ENCODE measurements around the gene NOP14.
"Not testable (repeated sequence)": the region's sequence is repeated elsewhere in the genome, so short reads cannot be mapped to it uniquely, and the experiment has no call there.

Gene NOP14

GRCh38 chr4:2962614-2963174 is 512 bp downstream of the NOP14 start:
- peak in 1 of 4 experiments; percentile 23 for DNase-seq (ENCODE audit: low read depth in 4 of 4, low spot score in 1 of 4)

- peak in 2 of 4 experiments; percentile 46 to 72 for DNase-seq (ENCODE audit: low read depth in 4 of 4, low spot score in 1 of 4)
Observed at GRCh38 chr4:2961811-2962441, 1.3 kb downstream of the NOP14 start.

DNA sequence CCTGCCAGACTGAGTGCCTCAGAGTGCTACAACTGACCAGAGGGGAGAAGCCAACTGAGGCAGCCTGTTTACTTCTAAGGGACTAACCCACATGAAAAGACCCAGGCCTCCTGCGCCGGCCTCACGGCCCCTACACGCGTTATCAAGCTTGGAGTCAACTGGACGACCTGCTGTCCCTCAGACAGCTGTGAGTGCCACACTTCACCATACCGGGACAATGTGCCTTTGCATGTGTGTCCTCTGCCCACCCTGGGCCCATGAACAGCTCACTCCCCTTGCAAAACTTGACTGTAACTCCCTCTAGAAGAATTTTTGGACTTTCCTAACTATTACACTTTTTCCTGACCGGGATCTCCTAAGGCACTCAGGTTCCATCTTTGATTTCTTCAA is 1.8 kb downstream of the NOP14 start:
- DNase-seq (ENCODE audit: low read depth in 4 of 4, low spot score in 1 of 4) = no peak

- DNase-seq (ENCODE audit: low read depth in 4 of 4, low spot score in 1 of 4) = not testable (repeated sequence)
Observed at GRCh38 chr4:2960450-2960849, 2.8 kb downstream of the NOP14 start.

GRCh38 chr4:2958446-2958845 is 4.8 kb downstream of the NOP14 start:
- no peak for DNase-seq (ENCODE audit: low read depth in 4 of 4, low spot score in 1 of 4)

- DNase-seq (ENCODE audit: low read depth in 4 of 4, low spot score in 1 of 4) = not testable (repeated sequence)
Observed at GRCh38 chr4:2955186-2956044, 7.8 kb downstream of the NOP14 start.

GRCh38 chr4:2954358-2955185 is 8.6 kb downstream of the NOP14 start:
- DNase-seq (ENCODE audit: low read depth in 4 of 4, low spot score in 1 of 4) = peak in 3 of 4 experiments; percentile 34 to 81 (median 51)

GRCh38 chr4:2953496-2953895 is 9.7 kb downstream of the NOP14 start:
- DNase-seq (ENCODE audit: low read depth in 4 of 4, low spot score in 1 of 4) = no peak

- no peak for DNase-seq (ENCODE audit: low read depth in 4 of 4, low spot score in 1 of 4)
Observed at GRCh38 chr4:2950221-2950989, 12.8 kb downstream of the NOP14 start.

DNA sequence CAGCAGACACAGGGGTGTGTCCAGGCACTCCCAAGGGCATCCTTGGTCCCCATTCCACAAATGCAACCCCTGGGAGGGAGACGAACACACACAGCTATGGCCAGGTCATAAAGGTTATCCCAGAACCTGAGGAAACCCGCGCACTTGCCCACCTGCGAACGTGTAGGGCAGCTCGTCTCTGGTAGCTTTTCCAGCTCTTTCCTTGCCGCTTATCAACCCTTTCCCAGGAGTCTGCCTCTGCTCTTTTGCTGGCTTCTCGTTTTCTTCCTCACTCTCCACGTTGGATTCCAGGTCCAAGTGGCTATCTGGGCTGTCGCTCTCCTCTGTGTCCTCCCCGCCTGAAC is 13.5 kb downstream of the NOP14 start:
- DNase-seq (ENCODE audit: low read depth in 4 of 4, low spot score in 1 of 4) = no peak

DNA sequence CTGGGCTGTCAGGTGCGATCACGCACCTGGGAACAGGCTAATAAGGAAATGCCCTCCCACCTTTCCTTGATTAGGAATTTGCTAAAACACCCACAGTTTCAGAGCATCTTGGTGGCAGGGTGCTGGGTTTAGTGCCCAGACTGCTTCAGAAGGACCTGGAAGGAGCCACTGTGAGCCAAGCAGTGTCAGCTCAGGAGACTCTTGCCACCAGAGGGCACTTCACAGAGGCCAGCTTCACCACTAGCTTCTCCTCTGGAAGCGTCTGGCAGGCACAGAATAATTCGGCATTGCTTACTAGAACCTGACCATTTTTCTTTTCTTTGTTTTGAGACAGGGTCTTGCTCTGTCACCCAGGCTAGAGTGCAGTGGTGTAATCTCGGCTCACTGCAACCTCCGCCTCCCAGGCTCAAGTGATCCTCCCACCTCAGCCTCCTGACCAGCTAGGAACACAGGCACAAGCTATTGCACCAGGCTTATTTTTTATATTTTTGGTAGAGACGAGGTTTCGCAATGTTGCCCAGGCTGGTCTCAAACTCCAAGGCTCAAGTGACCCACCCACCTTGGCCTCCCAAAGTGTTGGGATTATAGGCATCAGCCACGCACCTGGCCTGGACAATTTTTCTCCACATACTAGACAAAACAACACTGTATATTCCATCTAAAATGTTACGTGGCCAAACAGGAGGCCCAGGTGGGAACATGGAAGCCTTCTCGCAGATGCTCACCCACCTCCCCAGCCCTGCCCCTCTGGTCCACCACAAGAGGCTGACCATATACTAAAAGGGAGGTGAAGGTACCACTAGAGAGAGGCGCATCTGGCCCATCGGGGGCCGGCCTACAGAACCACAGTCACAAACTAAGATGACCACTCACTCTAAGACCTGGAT is 14.1 kb downstream of the NOP14 start:
- DNase-seq (ENCODE audit: low read depth in 4 of 4, low spot score in 1 of 4) = no peak

GRCh38 chr4:2947926-2948325 is 15.3 kb downstream of the NOP14 start:
- DNase-seq (ENCODE audit: low read depth in 4 of 4, low spot score in 1 of 4) = no peak

- no peak for DNase-seq (ENCODE audit: low read depth in 4 of 4, low spot score in 1 of 4)
Observed at GRCh38 chr4:2946812-2947600, 16.2 kb downstream of the NOP14 start.

- not testable (repeated sequence) for DNase-seq (ENCODE audit: low read depth in 4 of 4, low spot score in 1 of 4)
Observed at GRCh38 chr4:2945619-2946604, 17.3 kb downstream of the NOP14 start.

DNA sequence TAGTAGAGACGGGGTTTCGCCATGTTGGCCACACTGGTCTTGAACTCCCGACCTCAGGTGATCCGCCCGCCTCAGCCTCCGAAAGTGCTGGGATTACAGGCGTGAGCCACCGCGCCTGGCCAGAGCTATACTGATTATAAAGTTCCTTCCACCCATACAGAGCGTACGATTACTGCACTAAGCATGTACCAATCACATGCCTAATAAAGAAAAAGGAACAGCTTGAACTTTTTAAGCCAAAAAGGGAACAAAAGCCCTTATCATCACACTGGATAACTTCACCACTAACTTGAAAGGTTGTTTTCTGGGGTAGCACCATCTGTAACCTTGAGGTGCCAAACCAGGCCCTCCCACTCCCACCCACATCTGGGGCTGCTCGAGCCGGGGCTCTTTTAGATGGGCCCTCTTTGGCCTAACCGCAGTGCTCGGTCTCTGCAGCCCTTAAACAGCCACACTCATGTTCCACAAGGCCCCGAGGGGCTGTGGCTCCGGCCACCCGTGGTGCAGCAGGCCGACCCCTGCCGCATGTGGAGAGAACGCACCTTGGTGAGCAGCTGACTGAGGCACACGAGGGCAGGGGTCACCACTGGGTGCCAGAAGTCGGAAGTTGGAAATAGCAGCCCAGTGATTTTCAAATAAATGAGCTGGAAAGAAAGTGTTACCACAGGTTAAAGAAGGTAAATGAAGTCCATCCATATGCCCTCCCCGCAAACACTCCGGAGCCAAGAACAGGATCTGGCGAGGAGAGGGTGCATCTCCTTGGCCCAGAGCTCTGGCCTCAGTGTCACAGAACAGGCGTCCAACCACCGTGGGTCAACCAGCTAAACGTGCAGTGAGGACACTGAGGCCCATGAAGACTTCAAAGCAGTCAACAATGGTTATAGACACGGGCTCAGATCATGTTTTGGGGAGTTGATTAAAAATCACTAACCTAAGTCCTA is 18.4 kb downstream of the NOP14 start:
- DNase-seq (ENCODE audit: low read depth in 4 of 4, low spot score in 1 of 4) = no peak

DNA sequence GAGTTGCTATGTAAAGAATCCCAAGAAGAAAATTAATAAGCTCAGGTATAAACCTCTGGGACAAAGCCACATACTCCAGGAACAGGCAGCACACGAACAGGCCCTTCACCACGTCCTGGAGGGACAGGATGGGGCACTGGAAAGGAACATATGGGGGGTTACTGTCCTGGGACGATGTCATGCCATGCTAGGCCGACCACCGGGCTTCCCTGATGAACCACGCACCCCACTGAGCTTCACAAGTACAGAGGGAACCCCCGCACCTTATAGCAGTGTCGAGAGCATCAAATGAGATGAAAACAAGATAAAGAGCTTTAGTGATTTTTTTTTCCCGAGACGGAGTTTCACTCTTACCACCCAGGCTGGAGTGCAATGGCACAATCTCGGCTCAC is 19.1 kb downstream of the NOP14 start:
- DNase-seq (ENCODE audit: low read depth in 4 of 4, low spot score in 1 of 4) = no peak

All from stimulated activated CD4-positive, alpha-beta T cell treated with anti-CD3 and anti-CD28 coated beads, Interleukin-1b, Interleukin-23, amount 100 ng/mL, for 24 hours (primary cell).